DOHH2 (cell line): ENCODE measurements around the gene PEF1.

ENCODE experiments used
- H3F3A ChIP-seq: fragments of 200-600 bp; sonication (generic), shearing (Covaris generic); 2 replicates; pipeline ENCODE4 v1.6.0; 2016; ENCODE audit warnings: antibody characterized with exemption, mild to moderate bottlenecking; ENCODE audit not compliant: control insufficient read depth, insufficient read depth
- H3K27ac ChIP-seq: fragments of 200-600 bp; sonication (generic); 2 replicates; pipeline ENCODE4 v1.5.1; 2014; ENCODE audit warnings: low read depth, mild to moderate bottlenecking, low read length, moderate library complexity
- H3K27me3 ChIP-seq: fragments of 200-600 bp; sonication (generic); 2 replicates; pipeline ENCODE4 v1.6.1; 2014; ENCODE audit warnings: mild to moderate bottlenecking, low read length, mixed read lengths; ENCODE audit not compliant: control insufficient read depth
- H3K36me3 ChIP-seq: fragments of 200-600 bp; sonication (generic); 2 replicates; pipeline ENCODE4 v1.6.1; 2014; ENCODE audit warnings: mild to moderate bottlenecking, low read length, moderate library complexity, mixed read lengths; ENCODE audit not compliant: control insufficient read depth
- H3K4me1 ChIP-seq: fragments of 200-600 bp; sonication (generic); 2 replicates; pipeline ENCODE4 v1.6.1; 2014; ENCODE audit warnings: mild to moderate bottlenecking, low read length, mixed read lengths; ENCODE audit not compliant: control insufficient read depth
- H3K4me2 ChIP-seq: fragments of 200-600 bp; sonication (generic); 2 replicates; pipeline ENCODE4 v1.6.0; 2014; ENCODE audit warnings: mild to moderate bottlenecking, low read length, moderate library complexity
- H3K4me3 ChIP-seq: fragments of 200-600 bp; sonication (generic); 2 replicates; pipeline ENCODE4 v1.5.1; 2014; ENCODE audit warnings: mild to moderate bottlenecking, low read length, mixed read lengths
- H3K79me2 ChIP-seq: fragments of 200-600 bp; sonication (generic); 2 replicates; pipeline ENCODE4 v1.6.1; 2014; ENCODE audit warnings: mild to moderate bottlenecking, low read length, mixed read lengths; ENCODE audit not compliant: control insufficient read depth
- H3K9me2 ChIP-seq: fragments of 200-600 bp; sonication (generic); replicated peaks from 2 replicates; pipeline ENCODE4 v1.6.1; 2014; ENCODE audit warnings: mild to moderate bottlenecking, low read length, mixed read lengths; ENCODE audit not compliant: control insufficient read depth
- H3K9me3 ChIP-seq: fragments of 200-600 bp; sonication (generic); 2 replicates; pipeline ENCODE4 v1.6.1; 2014; ENCODE audit warnings: antibody characterized with exemption, low read length, mixed read lengths; ENCODE audit not compliant: control insufficient read depth, insufficient read depth
- H4K20me1 ChIP-seq: fragments of 200-600 bp; sonication (generic); 2 replicates; pipeline ENCODE4 v1.6.0; 2014; ENCODE audit warnings: low read depth, mild to moderate bottlenecking, antibody characterized with exemption, low read length, moderate library complexity; ENCODE audit not compliant: control insufficient read depth, insufficient read depth
- CTCF ChIP-seq: fragments of 200-600 bp; sonication (generic); IDR thresholded peaks from one replicate; pipeline ENCODE4 v1.5.1; 2014; ENCODE audit warnings: antibody characterized with exemption, mild to moderate bottlenecking, low read depth, low read length; ENCODE audit not compliant: poor library complexity, severe bottlenecking
- EZH2phosphoT487 ChIP-seq: fragments of 200-600 bp; sonication (generic); IDR thresholded peaks from 2 replicates; pipeline ENCODE4 v1.6.1; 2017; ENCODE audit warnings: borderline replicate concordance, mild to moderate bottlenecking, antibody characterized with exemption, low read length, moderate library complexity, mixed read lengths

PEF1 gene

GRCh38 chr1:31607360-31607759 is 37.3 kb downstream of the PEF1 start:
- Histone ChIP-seq H3K4me1 (peaks cover 15% of the 10 kb centered on the region), H3F3A (0 out of 2 replicates have a peak, but pooled peaks cover 4% of the 10 kb centered on the region), H3K79me2 (no peaks in the 10 kb centered on the region), H3K4me3 (no peak overlapping the region), H3K9me3 (no peaks in the 10 kb centered on the region), H3K4me2 (no peak overlapping the region), H3K9me2 (no peaks in the 10 kb centered on the region), H3K27me3 (no peaks in the 10 kb centered on the region), H4K20me1 (no peaks in the 10 kb centered on the region), H3K27ac (no peak overlapping the region), H3K36me3 (no peaks in the 10 kb centered on the region)
- TF ChIP-seq EZH2phosphoT487 (no peak), CTCF (no peak)

- no peak overlapping the region for H3K27ac ChIP-seq
- no peaks in the 10 kb centered on the region for H3K9me2 ChIP-seq
- H3K4me2 ChIP-seq: peak overlapping the region; percentile 30
- 0 out of 2 replicates have a peak, but pooled peaks cover 5% of the 10 kb centered on the region for H3F3A ChIP-seq
- no peaks in the 10 kb centered on the region for H3K36me3 ChIP-seq
- H3K4me3 ChIP-seq: peak overlapping the region; percentile 1; the same call in 1 of the 2 replicates
- H3K9me3 ChIP-seq: no peaks in the 10 kb centered on the region
- no peaks in the 10 kb centered on the region for H3K27me3 ChIP-seq
- no peaks in the 10 kb centered on the region for H3K79me2 ChIP-seq
- H3K4me1 ChIP-seq: peaks cover 22% of the 10 kb centered on the region
- TF ChIP-seq EZH2phosphoT487: no peak
- no peak for TF ChIP-seq CTCF
- H4K20me1 ChIP-seq: no peaks in the 10 kb centered on the region
Observed at GRCh38 chr1:31605908-31606427, 38.7 kb downstream of the PEF1 start.

GRCh38 chr1:31602081-31602480 is 42.6 kb downstream of the PEF1 start:
- no peak overlapping the region for H3K4me2 ChIP-seq
- TF ChIP-seq EZH2phosphoT487: no peak
- no peak for TF ChIP-seq CTCF
- H3K27me3 ChIP-seq: no peaks in the 10 kb centered on the region
- no peaks in the 10 kb centered on the region for H3K9me2 ChIP-seq
- H3K9me3 ChIP-seq: no peaks in the 10 kb centered on the region
- no peaks in the 10 kb centered on the region for H3K36me3 ChIP-seq
- no peaks in the 10 kb centered on the region for H3K79me2 ChIP-seq
- peaks cover 58% of the 10 kb centered on the region for H3K4me1 ChIP-seq
- H3K4me3 ChIP-seq: no peak overlapping the region
- no peak overlapping the region for H3K27ac ChIP-seq
- H3F3A ChIP-seq: 0 out of 2 replicates have a peak, but pooled peaks cover 8% of the 10 kb centered on the region
- no peaks in the 10 kb centered on the region for H4K20me1 ChIP-seq
